Measurements from ENCODE around the gene CPEB2.
A peak's percentile ranks its signal among the peaks of the same experiment; 100 is the strongest.

CPEB2 gene

DNA sequence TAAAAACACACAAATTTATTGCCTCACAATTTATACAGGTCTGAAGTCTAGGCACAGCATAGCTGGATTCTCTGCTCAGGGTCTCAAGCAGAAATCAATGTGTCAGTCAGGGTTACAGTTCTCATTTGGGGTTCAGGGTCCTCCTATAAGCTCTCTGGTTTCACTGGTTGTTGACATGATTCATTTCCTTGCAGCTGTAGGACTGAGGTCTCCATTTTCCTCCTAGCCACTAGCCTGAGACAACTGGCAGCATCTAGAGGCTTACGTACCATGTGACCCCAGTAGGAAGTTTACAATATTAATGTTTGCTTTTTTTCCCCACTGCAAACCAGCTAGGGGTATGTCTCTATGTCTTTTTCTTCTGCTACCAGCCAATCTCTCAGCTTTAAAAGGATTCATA is 102.5 kb downstream of the CPEB2 start:
- Mint-ChIP-seq H3K36me3 (ENCODE audit: low read depth) (no peaks in the 10 kb centered on the region), H3K4me3 (no peak overlapping the region), H3K27ac (no peak overlapping the region)

DNA sequence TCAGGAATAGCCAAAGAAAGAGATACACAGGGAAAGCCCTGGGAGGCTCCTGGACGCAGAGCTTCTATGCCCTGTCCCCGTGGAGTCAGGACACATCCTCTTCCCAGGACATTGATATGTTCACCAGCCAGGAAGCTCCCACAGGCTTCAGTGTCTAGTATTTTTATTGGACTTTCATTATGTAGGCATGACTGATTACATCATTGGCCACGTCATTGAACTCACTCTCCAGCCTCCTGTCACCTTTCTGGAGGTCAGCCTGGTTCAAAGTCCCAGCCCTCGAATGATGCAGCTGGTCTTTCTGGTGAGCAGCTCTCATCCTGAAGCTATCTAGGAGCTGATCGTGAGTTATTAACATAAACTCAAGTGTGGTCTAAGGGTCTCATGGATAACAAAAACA is 104.1 kb downstream of the CPEB2 start:
- DNase-seq (no peak), ATAC-seq (no peak)

More for the DNA sequence above, 102.5 kb downstream of the CPEB2 start:
- DNase-seq (no peak), ATAC-seq (no peak)
- no peaks in the 10 kb centered on the region for H3K4me1 Mint-ChIP-seq
- H3K9me3 Mint-ChIP-seq: no peaks in the 10 kb centered on the region
- peaks cover 6% of the 10 kb centered on the region for H3K27me3 Mint-ChIP-seq

DNA sequence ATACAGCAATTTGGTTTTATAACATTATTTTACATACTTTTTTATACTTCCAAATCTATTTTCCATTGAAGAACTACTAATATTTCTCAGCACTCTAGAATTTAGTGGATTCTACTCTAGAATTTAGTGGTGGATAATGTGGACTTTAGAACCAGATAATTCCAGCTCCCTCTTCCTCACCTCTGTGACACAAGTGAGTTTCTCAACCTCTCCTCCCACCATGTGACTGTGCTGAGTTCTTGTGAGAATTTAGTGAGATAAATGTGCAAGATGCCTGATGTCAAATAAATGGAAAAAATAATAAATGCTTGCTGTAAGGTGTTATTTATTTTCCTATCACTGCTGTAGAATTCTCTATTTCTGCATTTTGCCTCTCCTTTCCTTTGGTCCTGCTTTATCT is 107.3 kb downstream of the CPEB2 start:
- no peaks in the 10 kb centered on the region for H3K9me3 Mint-ChIP-seq
- H3K27ac Mint-ChIP-seq: no peak overlapping the region
- peaks cover 2% of the 10 kb centered on the region for H3K27me3 Mint-ChIP-seq
- no peaks in the 10 kb centered on the region for H3K4me1 Mint-ChIP-seq
- DNase-seq: no peak
- H3K36me3 Mint-ChIP-seq (ENCODE audit: low read depth): no peaks in the 10 kb centered on the region
- no peak for ATAC-seq
- H3K4me3 Mint-ChIP-seq: no peak overlapping the region

More for the DNA sequence above, 104.1 kb downstream of the CPEB2 start:
- Mint-ChIP-seq H3K9me3 (no peaks in the 10 kb centered on the region), H3K4me1 (no peaks in the 10 kb centered on the region), H3K36me3 (ENCODE audit: low read depth) (no peaks in the 10 kb centered on the region), H3K27me3 (peaks cover 2% of the 10 kb centered on the region), H3K27ac (no peak overlapping the region), H3K4me3 (no peak overlapping the region)

DNA sequence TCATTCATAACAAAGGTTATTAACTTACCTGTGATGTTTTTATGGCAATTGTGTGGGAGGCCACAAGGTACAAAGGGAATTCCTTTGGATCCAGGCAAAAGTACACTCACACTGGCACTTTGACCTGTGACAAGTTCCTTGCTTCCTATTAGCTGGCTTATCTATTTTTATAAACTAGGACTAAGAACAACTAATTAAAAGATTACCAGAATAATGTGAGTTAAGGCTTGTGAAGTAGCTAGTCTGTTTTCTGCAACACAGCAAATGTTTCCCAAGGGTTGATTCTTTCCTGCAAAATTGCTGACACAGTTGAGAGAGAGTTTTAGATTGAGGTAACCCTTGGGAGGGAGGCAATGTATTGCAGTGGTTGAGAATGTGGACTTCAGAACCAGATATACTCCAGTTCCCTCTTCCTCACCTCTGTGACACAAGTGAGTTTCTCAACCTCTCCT is 107.9 kb downstream of the CPEB2 start:
- Mint-ChIP-seq H3K9me3 (no peaks in the 10 kb centered on the region), H3K36me3 (ENCODE audit: low read depth) (no peaks in the 10 kb centered on the region), H3K27ac (no peak overlapping the region), H3K4me1 (no peaks in the 10 kb centered on the region), H3K4me3 (no peak overlapping the region), H3K27me3 (peaks cover 4% of the 10 kb centered on the region)
- DNase-seq: no peak
- no peak for ATAC-seq

DNA sequence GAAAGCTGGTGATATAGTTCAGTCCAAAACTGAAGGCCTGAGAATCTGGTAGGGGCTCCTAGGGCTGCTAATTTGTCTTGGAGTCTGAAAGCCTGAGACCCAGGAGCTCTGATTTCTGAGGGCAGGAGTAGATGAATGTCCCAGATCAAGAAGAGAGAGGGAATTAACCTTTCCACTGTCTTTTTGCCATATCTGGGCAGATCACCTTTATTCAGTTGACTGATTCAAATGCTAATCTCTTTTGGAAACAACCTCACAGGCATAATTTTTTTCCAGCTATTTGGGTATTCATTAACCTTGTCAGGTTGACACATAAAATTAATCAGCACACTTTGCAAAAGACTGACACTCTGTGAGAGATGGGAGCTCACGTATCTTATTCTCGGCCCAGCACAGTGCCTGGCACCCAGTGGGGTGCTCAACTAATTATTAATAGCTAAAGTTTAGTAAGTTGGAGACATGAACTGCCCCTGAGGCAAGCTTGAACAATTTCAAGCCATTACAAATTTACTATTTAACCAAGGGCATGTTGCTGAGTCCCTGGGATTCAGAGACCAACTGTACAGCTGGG is 114.3 kb downstream of the CPEB2 start:
- DNase-seq (no peak), ATAC-seq (no peak)
- H3K27ac Mint-ChIP-seq: no peak overlapping the region
- H3K27me3 Mint-ChIP-seq: peaks cover 13% of the 10 kb centered on the region
- H3K4me1 Mint-ChIP-seq: peaks cover 10% of the 10 kb centered on the region
- H3K9me3 Mint-ChIP-seq: peaks cover 15% of the 10 kb centered on the region
- H3K36me3 Mint-ChIP-seq (ENCODE audit: low read depth): peaks cover 3% of the 10 kb centered on the region
- no peak overlapping the region for H3K4me3 Mint-ChIP-seq

DNA sequence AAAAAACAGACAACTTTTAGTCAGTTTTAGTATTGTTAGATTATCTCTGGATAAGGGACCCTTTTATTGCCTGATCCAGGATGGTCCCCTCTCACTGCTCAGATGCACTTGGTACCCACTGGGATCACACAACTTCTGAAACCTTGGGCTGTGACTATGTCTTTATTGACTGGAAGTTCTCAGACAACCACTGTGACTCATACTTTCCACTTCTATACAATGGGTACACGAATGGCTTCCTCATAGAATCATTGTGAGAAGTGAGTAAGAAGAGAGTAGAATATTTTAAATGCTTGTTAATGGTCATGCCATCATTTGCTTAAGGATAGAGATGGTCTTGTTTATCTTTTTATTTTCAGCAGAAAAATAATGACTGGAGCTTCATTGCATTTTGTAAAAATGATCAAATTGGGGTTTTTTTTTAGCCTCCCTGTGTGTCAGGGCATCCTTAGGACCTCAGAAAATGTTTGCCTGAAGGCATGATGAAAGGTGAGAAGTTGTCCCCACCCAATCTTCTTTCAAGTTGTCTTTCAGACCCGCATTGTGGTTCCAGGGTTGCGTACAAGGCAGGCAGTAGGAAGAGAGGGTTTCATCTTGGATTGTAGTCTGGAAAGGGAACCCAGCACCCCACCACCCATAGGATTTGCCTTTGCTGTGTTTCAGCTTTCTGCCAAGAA is 115.1 kb downstream of the CPEB2 start:
- Mint-ChIP-seq H3K4me3 (no peak overlapping the region), H3K27me3 (peaks cover 13% of the 10 kb centered on the region), H3K9me3 (peaks cover 15% of the 10 kb centered on the region), H3K4me1 (peaks cover 10% of the 10 kb centered on the region), H3K27ac (peak overlapping the region; percentile 20), H3K36me3 (ENCODE audit: low read depth) (peaks cover 3% of the 10 kb centered on the region)
- ATAC-seq (peak; percentile 95), DNase-seq (no peak)

DNA sequence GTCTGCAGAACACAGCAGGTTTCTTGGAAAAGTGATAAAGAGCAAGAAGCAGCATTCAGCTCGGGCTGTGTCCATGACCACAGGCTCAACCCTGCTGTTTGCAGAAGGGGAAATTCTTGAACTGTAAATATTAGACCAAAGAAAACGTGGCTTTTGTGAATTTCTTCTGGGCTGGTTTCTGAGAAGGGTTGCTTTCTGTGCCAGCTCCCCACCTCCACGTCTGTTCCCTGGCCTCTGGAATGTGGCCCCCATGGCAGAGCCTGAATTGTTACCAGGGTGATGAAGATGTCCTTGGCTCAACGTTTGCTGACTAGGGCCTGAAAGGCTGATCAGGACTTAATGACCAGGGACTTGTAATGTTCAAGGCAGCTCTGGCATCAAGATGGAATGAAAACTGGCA is 116.0 kb downstream of the CPEB2 start:
- H3K9me3 Mint-ChIP-seq: peaks cover 15% of the 10 kb centered on the region
- peaks cover 10% of the 10 kb centered on the region for H3K4me1 Mint-ChIP-seq
- H3K36me3 Mint-ChIP-seq (ENCODE audit: low read depth): peaks cover 3% of the 10 kb centered on the region
- peaks cover 13% of the 10 kb centered on the region for H3K27me3 Mint-ChIP-seq
- no peak overlapping the region for H3K4me3 Mint-ChIP-seq
- no peak overlapping the region for H3K27ac Mint-ChIP-seq
- ATAC-seq (no peak), DNase-seq (no peak)
